Tibial artery (tissue), 4 donors: ENCODE measurements around the gene CEBPG.

Source experiments
- DNase-seq, 2 donors: peaks; one replicate each; pipeline ENCODE4 v3.0.0-alpha.2; 2019
- H3K27ac ChIP-seq, 2 donors: fragments of 200-600 bp; sonication (generic) in 1 of 2; 1 replicate in 1 of 2; 2 replicates in 1 of 2; pipeline ENCODE4 v1.5.1; 2018 to 2019; ENCODE audit warnings: mild to moderate bottlenecking in 1 of 2
- H3K27me3 ChIP-seq, 2 donors: fragments of 200-600 bp; sonication (generic) in 1 of 2; one replicate each; pipeline versions ENCODE4 v1.5.1 to v1.6.0; 2016 to 2019
- H3K36me3 ChIP-seq, 3 donors: fragments of 200-600 bp; sonication (generic) in 2 of 3; one replicate each; pipeline ENCODE4 v1.5.1; 2016 to 2019; ENCODE audit warnings: mild to moderate bottlenecking in 2 of 3
- H3K4me1 ChIP-seq, 4 donors: fragments of 200-600 bp; sonication (generic) in 2 of 4; 1 replicate in 3 of 4; 2 replicates in 1 of 4; pipeline ENCODE4 v1.5.1; 2016 to 2019
- H3K4me3 ChIP-seq, 2 donors: fragments of 200-600 bp; sonication (generic) in 1 of 2; 1 replicate in 1 of 2; 2 replicates in 1 of 2; pipeline ENCODE4 v1.5.1; 2018 to 2019; ENCODE audit warnings: mild to moderate bottlenecking in 2 of 2
- H3K9me3 ChIP-seq, 3 donors: fragments of 200-600 bp; sonication (generic) in 1 of 3; one replicate each; pipeline ENCODE4 v1.5.1; 2016 to 2019
- CTCF ChIP-seq, 2 experiments: fragments of 200-600 bp in 1 of 2; fragments of 450-650 bp in 1 of 2; IDR thresholded peaks; one replicate each; pipeline ENCODE4 v1.5.1; 2017 to 2019; ENCODE audit warnings: antibody characterized with exemption in 2 of 2, mild to moderate bottlenecking in 1 of 2, moderate library complexity in 1 of 2
- intact Hi-C: fragments of 100-400 bp; cut with DNase I; formaldehyde crosslinking; loops from one replicate; pipeline ENCODE4 v1.15.0; 2023; ENCODE audit warnings: low total_unique reads

The CEBPG gene

GRCh38 chr19:33345163-33345562 is 28.3 kb upstream of the CEBPG start:
- no peak overlapping the region for H3K4me3 ChIP-seq
- no peak for TF ChIP-seq CTCF (IDR thresholded peaks at IDR 0.05)
- no peaks in the 10 kb centered on the region for H3K9me3 ChIP-seq
- H3K27ac ChIP-seq, result no peak overlapping the region
- H3K36me3 ChIP-seq, result no peaks in the 10 kb centered on the region
- H3K4me1 ChIP-seq, result peaks cover 0 to 15% (median 0%) of the 10 kb centered on the region in 4 donors
- H3K27me3 ChIP-seq, result peaks cover 0 to 28% of the 10 kb centered on the region in 2 donors
- DNase-seq, result no peak
- intact Hi-C loops, result no loop called here

DNA sequence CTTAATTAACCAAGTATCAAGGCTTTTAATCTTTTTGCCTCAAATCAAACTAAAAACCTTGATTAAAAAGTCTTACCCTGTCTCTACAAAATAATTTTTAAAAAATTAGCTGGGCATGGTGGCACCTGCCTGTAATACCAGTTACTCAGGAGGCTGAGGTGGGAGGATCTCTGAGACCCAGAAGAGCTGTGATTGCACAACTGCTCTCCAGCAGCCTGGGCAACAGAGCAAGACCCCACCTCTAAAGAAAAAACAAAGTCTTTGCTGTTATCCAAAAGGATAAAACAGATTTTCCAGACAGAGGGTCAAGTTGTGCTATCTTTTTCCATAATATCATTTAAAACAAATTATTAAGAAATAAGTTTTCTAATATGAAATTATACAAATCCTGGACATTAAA is 26.8 kb upstream of the CEBPG start:
- Histone ChIP-seq H3K27me3 (peaks cover 0 to 28% of the 10 kb centered on the region in 2 donors), H3K27ac (no peak overlapping the region), H3K4me3 (no peak overlapping the region), H3K4me1 (peaks cover 0 to 15% (median 2%) of the 10 kb centered on the region in 4 donors), H3K9me3 (no peaks in the 10 kb centered on the region), H3K36me3 (no peaks in the 10 kb centered on the region)
- intact Hi-C loops, result no loop called here
- no peak for TF ChIP-seq CTCF (IDR thresholded peaks at IDR 0.05)
- no peak for DNase-seq

GRCh38 chr19:33347300-33347699 is 26.2 kb upstream of the CEBPG start:
- Histone ChIP-seq H3K36me3 (no peaks in the 10 kb centered on the region), H3K9me3 (no peaks in the 10 kb centered on the region), H3K27ac (no peak overlapping the region), H3K4me1 (peaks cover 0 to 15% (median 2%) of the 10 kb centered on the region in 4 donors), H3K27me3 (peaks cover 0 to 29% of the 10 kb centered on the region in 2 donors), H3K4me3 (no peak overlapping the region)
- no peak for DNase-seq
- intact Hi-C loops, result no loop called here
- no peak for TF ChIP-seq CTCF (IDR thresholded peaks at IDR 0.05)

GRCh38 chr19:33348301-33349010 is 25.1 kb upstream of the CEBPG start:
- peak in 1 of 2 donors; percentile 25 for DNase-seq
- H3K27ac ChIP-seq, result no peak overlapping the region
- TF ChIP-seq CTCF (IDR thresholded peaks at IDR 0.05), result no peak
- intact Hi-C loops, result no loop called here
- H3K4me1 ChIP-seq, result peaks cover 0 to 15% (median 2%) of the 10 kb centered on the region in 4 donors
- peaks cover 0 to 29% of the 10 kb centered on the region in 2 donors for H3K27me3 ChIP-seq
- H3K9me3 ChIP-seq, result no peaks in the 10 kb centered on the region
- H3K36me3 ChIP-seq, result no peaks in the 10 kb centered on the region
- no peak overlapping the region for H3K4me3 ChIP-seq

GRCh38 chr19:33349319-33350289 is 23.9 kb upstream of the CEBPG start:
- intact Hi-C loops, result no loop called here
- no peak for TF ChIP-seq CTCF (IDR thresholded peaks at IDR 0.05)
- H3K4me1 ChIP-seq, result peaks cover 0 to 5% (median 2%) of the 10 kb centered on the region in 4 donors
- DNase-seq, result no peak
- no peak overlapping the region for H3K4me3 ChIP-seq
- H3K36me3 ChIP-seq, result no peaks in the 10 kb centered on the region
- no peak overlapping the region for H3K27ac ChIP-seq
- peaks cover 0 to 29% of the 10 kb centered on the region in 2 donors for H3K27me3 ChIP-seq
- no peaks in the 10 kb centered on the region for H3K9me3 ChIP-seq
